PC-9 (cell line): ENCODE measurements around the gene MIEN1. TPM values are rescaled to one million over a fixed set of nuclear protein-coding genes. Genes with fewer than 3 reads are reported as not detected.
A peak's percentile ranks its signal among the peaks of the same experiment; 100 is the strongest.

Source experiments
- BruUV-seq: library from RNA; stranded (reverse); fragments of 400-500 nt; replicated peaks from 2 replicates; lab custom pipeline; 2021; lab: Mats Ljungman, UMichigan
- CTCF ChIA-PET: fragments of 300-600 bp; sonication (Branson Sonifier 250); formaldehyde crosslinking; loops from one replicate; lab custom pipeline; 2022; ENCODE audit warnings: antibody characterized with exemption; lab: Charles Lee
- POLR2A ChIA-PET: fragments of 300-600 bp; sonication (Branson Sonifier 250); formaldehyde crosslinking; loops from one replicate; lab custom pipeline; 2022; ENCODE audit warnings: antibody characterized with exemption; ENCODE audit not compliant: unreplicated experiment; lab: Charles Lee
- DNase-seq, 2 experiments: peaks; one replicate each; pipeline versions ENCODE4 v3.0.0 to v3.0.0-alpha.2; 2015 to 2022; ENCODE audit warnings: mixed read lengths in 1 of 2
- H2AFZ ChIP-seq: fragments of 200-600 bp; sonication (generic); 2 replicates; pipeline ENCODE4 v1.8.1; 2017; ENCODE audit warnings: antibody characterized with exemption
- H3F3A ChIP-seq: fragments of 200-600 bp; sonication (generic); 2 replicates; pipeline ENCODE4 v1.8.1; 2017; ENCODE audit warnings: antibody characterized with exemption, mild to moderate bottlenecking, low read depth; ENCODE audit not compliant: insufficient read depth
- H3K27ac ChIP-seq: fragments of 200-600 bp; sonication (generic); 2 replicates; pipeline ENCODE4 v1.6.1; 2016; ENCODE audit warnings: mixed run types
- H3K27me3 ChIP-seq: fragments of 200-600 bp; sonication (generic); 2 replicates; pipeline ENCODE4 v1.6.1; 2016; ENCODE audit warnings: low read depth, mixed run types; ENCODE audit not compliant: insufficient read depth
- H3K36me3 ChIP-seq: fragments of 200-600 bp; sonication (generic); 2 replicates; pipeline ENCODE4 v1.6.1; 2016; ENCODE audit warnings: low read depth, mixed run types
- H3K4me1 ChIP-seq: fragments of 200-600 bp; sonication (generic); replicated peaks from 2 replicates; pipeline ENCODE4 v1.6.1; 2016; ENCODE audit warnings: mixed run types; ENCODE audit not compliant: insufficient read depth
- H3K4me2 ChIP-seq: fragments of 200-600 bp; sonication (generic); 2 replicates; pipeline ENCODE4 v1.6.1; 2017; ENCODE audit warnings: mixed run types
- H3K4me3 ChIP-seq: fragments of 200-600 bp; sonication (generic); 2 replicates; pipeline ENCODE4 v1.6.1; 2016; ENCODE audit warnings: mixed run types
- H3K79me2 ChIP-seq: fragments of 200-600 bp; sonication (generic); 2 replicates; pipeline ENCODE4 v1.6.1; 2017; ENCODE audit warnings: low read depth, mixed run types
- H3K9me2 ChIP-seq: fragments of 200-600 bp; sonication (generic); 2 replicates; pipeline ENCODE4 v1.8.1; 2017; ENCODE audit warnings: mild to moderate bottlenecking; ENCODE audit not compliant: insufficient read depth
- H3K9me3 ChIP-seq: fragments of 200-600 bp; sonication (generic); 2 replicates; pipeline ENCODE4 v1.8.1; 2016; ENCODE audit warnings: low read depth; ENCODE audit not compliant: insufficient read depth
- H4K20me1 ChIP-seq: fragments of 200-600 bp; sonication (generic); 2 replicates; pipeline ENCODE4 v1.8.1; 2017; ENCODE audit not compliant: insufficient read depth
- CTCF ChIP-seq: fragments of 200-600 bp; sonication (generic); conservative IDR thresholded peaks from 2 replicates; pipeline ENCODE4 v1.6.1; 2017; ENCODE audit warnings: mixed run types, antibody characterized with exemption, mild to moderate bottlenecking, moderate library complexity
- EZH2 ChIP-seq: fragments of 200-600 bp; sonication (generic); IDR thresholded peaks from 2 replicates; pipeline ENCODE4 v1.8.0; 2017; ENCODE audit warnings: antibody characterized with exemption, low read depth
- intact Hi-C: fragments of 100-400 bp; cut with micrococcal nuclease; formaldehyde crosslinking; loops from one replicate; pipeline ENCODE4 v1.10.0; 2022; ENCODE audit not compliant: unreplicated experiment
- total RNA-seq: library from RNA; stranded (reverse); gene quantifications from 2 replicates; pipeline ENCODE4 v1.2.3, GENCODE V29; 2021

Gene MIEN1
- total RNA-seq, 1 experiment from 2014 or later = 49.2 TPM

GRCh38 chr17:39687101-39687545 is 43.2 kb downstream of the MIEN1 start:
- CTCF ChIA-PET = no interaction called here

GRCh38 chr17:39684369-39685192 is 45.8 kb downstream of the MIEN1 start:
- Histone ChIP-seq H4K20me1 (no peaks in the 10 kb centered on the region), H3K27ac (no peak overlapping the region), H3K4me3 (no peak overlapping the region), H3K9me2 (no peaks in the 10 kb centered on the region), H3F3A (peaks cover 30% of the 10 kb centered on the region), H3K36me3 (no peaks in the 10 kb centered on the region), H3K9me3 (no peaks in the 10 kb centered on the region), H3K4me1 (peaks cover 21% of the 10 kb centered on the region), H2AFZ (no peak overlapping the region), H3K79me2 (no peaks in the 10 kb centered on the region), H3K4me2 (no peak overlapping the region), H3K27me3 (no peaks in the 10 kb centered on the region)
- TF ChIP-seq EZH2 = no peak
- no peak for TF ChIP-seq CTCF
- no TSS peak for BruUV-seq
- no peak for DNase-seq
- CTCF ChIA-PET = no interaction called here
- intact Hi-C loops = no loop called here
- POLR2A ChIA-PET = interaction anchor here (0.6 kb wide), 1 partner anchor 586 kb away, joined by 8 read pairs; no protein-coding TSS in a partner anchor

More at GRCh38 chr17:39687101-39687545, 43.2 kb downstream of the MIEN1 start:
- H2AFZ ChIP-seq = peak overlapping the region; percentile 92
- H3K27me3 ChIP-seq = no peaks in the 10 kb centered on the region
- no peaks in the 10 kb centered on the region for H3K9me3 ChIP-seq
- no peak for TF ChIP-seq EZH2
- TF ChIP-seq CTCF = no peak
- intact Hi-C loops = no loop called here
- no peaks in the 10 kb centered on the region for H3K79me2 ChIP-seq
- peaks cover 30% of the 10 kb centered on the region for H3F3A ChIP-seq
- H3K4me1 ChIP-seq = peaks cover 26% of the 10 kb centered on the region
- no peaks in the 10 kb centered on the region for H3K36me3 ChIP-seq
- peak in 1 of 2 experiments; percentile 59 for DNase-seq
- H3K4me3 ChIP-seq = peak overlapping the region; percentile 68
- H3K9me2 ChIP-seq = no peaks in the 10 kb centered on the region
- peak overlapping the region; percentile 84 for H3K27ac ChIP-seq
- BruUV-seq = TSS peak; percentile 80
- H4K20me1 ChIP-seq = no peaks in the 10 kb centered on the region
- peak overlapping the region; percentile 95 for H3K4me2 ChIP-seq
- POLR2A ChIA-PET = no interaction called here

GRCh38 chr17:39683295-39683939 is 46.9 kb downstream of the MIEN1 start:
- no peak overlapping the region for H2AFZ ChIP-seq
- no peak overlapping the region for H3K27ac ChIP-seq
- intact Hi-C loops = no loop called here

More at GRCh38 chr17:39683295-39683939, 46.9 kb downstream of the MIEN1 start:
- DNase-seq = no peak
- H3K4me2 ChIP-seq = no peak overlapping the region
- H3F3A ChIP-seq = peaks cover 18% of the 10 kb centered on the region
- H3K36me3 ChIP-seq = no peaks in the 10 kb centered on the region
- peaks cover 10% of the 10 kb centered on the region for H3K4me1 ChIP-seq
- no peak for TF ChIP-seq CTCF
- TF ChIP-seq EZH2 = no peak
- no peak overlapping the region for H3K4me3 ChIP-seq
- no peaks in the 10 kb centered on the region for H3K27me3 ChIP-seq
- H3K9me2 ChIP-seq = no peaks in the 10 kb centered on the region
- POLR2A ChIA-PET = no interaction called here
- no peaks in the 10 kb centered on the region for H4K20me1 ChIP-seq
- no peaks in the 10 kb centered on the region for H3K9me3 ChIP-seq
- no TSS peak for BruUV-seq
- no peaks in the 10 kb centered on the region for H3K79me2 ChIP-seq
- CTCF ChIA-PET = no interaction called here
